Smooth muscle cell of the pulmonary artery (primary cell): ENCODE data around the gene GPX6. TPM values are rescaled to one million over a fixed set of nuclear protein-coding genes. Genes with fewer than 3 reads are reported as not detected.

ENCODE experiments used
- total RNA-seq: library from RNA; depleted of rRNA; stranded (reverse); fragments of >200 nt; gene quantifications from 2 replicates; pipeline ENCODE4 v1.2.3, GENCODE V29; 2014

GPX6 gene
- not detected in 2 replicates for total RNA-seq

DNA sequence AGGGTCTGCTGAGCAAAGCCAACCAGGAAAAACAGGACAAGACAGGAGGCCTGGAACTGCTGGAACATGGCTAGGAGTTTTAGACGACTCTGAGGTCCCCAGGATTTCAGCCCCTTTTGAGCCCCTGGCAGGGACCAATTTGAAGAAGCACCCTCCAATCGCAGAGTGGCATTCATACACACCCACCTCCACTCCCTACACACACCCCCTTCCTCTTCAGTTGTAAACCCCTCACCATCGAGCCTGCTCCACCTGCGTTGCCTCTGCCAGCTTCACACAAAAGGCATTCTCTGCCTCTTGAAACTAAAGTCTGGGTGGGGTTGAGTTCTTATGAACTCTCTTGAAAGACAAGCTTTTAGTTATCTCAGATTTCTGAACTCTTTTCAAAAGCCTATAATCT is at the start of gene GPX6:
TSS of gene GPX6 (minus strand) at position 118 of the 400 bp plus-strand sequence. CDS start at position 68, 50 bp downstream.

GRCh38 chr6:28525496-28526039 is 10.0 kb upstream of the GPX6 start, which contains the start of gene GPX5:
Gene GPX5, plus strand, starts transcription at chr6:28525881. Its CDS starts 133 bp downstream, at chr6:28526014.

Other genes starting within 250 kb of the GPX6 start
- 16.4 and 17.9 TPM in 2 replicates for gene ZSCAN26, start 248.7 kb downstream of the GPX6 start, total RNA-seq
- gene PGBD1, start 234.2 kb downstream of the GPX6 start, total RNA-seq = 4.4 and 4.9 TPM in 2 replicates
- gene ZSCAN31, start 179.6 kb downstream of the GPX6 start, total RNA-seq = 4.2 and 4.4 TPM in 2 replicates
- gene ZKSCAN3, start 165.8 kb downstream of the GPX6 start, total RNA-seq = 6.9 and 8.3 TPM in 2 replicates
- 5.8 and 6.3 TPM in 2 replicates for gene ZSCAN12, start 116.0 kb downstream of the GPX6 start, total RNA-seq
- gene ZSCAN23, start 72.3 kb downstream of the GPX6 start, total RNA-seq = 4.7 TPM in 2 replicates
- not detected in 2 replicates for gene GPX5, start 10.1 kb upstream of the GPX6 start, total RNA-seq